ENCODE measurements around the gene ZNF506. TPM values are rescaled to one million over a fixed set of nuclear protein-coding genes. Genes with fewer than 3 reads are reported as not detected.

The ZNF506 gene
- total and polyA plus RNA-seq, 9 donors = 10.3 to 46.1 (median 25.7) TPM

DNA sequence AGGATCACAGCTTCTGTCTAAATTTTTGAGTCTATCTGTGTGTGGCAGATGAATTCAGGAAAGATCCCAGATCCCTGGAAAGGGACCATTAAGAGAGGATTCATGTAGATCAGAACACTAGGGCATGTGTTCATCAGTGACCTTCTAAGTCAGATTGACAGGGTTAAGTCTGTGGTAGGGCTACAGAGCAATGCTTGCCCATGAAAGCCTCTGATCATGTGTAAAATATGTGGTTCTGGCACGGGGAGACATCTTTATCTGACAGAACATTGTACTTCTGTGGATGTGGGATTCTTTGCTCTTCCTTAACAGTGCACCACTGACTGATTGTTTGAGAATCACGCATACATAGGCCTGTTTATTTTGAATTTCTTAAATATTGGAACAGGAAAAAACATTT is 42.9 kb downstream of the ZNF506 start:
- Histone ChIP-seq H3K4me1 (ENCODE audit: insufficient read depth) (peaks cover 6% of the 10 kb centered on the region), H3K9me3 (no peaks in the 10 kb centered on the region), H3K36me3 (no peaks in the 10 kb centered on the region), H3K27me3 (no peaks in the 10 kb centered on the region), H3K27ac (no peak overlapping the region), H3K4me3 (no peak overlapping the region)
- intact Hi-C loops (cut with DNase I) = no loop called here
- TF ChIP-seq EP300 (IDR thresholded peaks at IDR 0.05) = no peak
- no peak for TF ChIP-seq POLR2A (IDR thresholded peaks at IDR 0.05)
- no peak for TF ChIP-seq CTCF (IDR thresholded peaks at IDR 0.05)
- 58 to 67% (median 61%) methylated on average over 2 of the region's 2 CpGs for WGBS, 3 donors
- DNase-seq = no peak

DNA sequence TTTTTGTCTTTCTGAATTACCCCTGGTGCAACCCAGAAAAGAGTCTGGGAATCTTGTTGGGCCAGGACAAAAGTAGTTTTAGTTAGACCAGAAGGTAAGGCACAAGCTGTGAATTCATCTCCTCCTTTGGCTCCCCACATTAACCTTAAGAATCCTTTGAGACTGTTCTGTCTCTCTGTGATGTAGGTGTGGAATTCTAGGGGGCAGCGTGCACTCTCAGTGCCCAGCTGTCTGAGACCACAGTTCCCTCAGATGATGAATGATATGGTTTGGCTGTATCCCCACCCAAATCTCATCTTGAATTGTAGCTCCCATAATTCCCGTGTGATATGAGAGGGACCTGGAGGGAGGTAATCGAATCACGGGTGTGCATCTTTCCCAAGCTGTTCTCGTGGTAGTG is 43.9 kb downstream of the ZNF506 start:
- intact Hi-C loops (cut with DNase I) = no loop called here
- Histone ChIP-seq H3K4me1 (ENCODE audit: insufficient read depth) (peaks cover 6% of the 10 kb centered on the region), H3K27me3 (no peaks in the 10 kb centered on the region), H3K4me3 (no peak overlapping the region), H3K36me3 (no peaks in the 10 kb centered on the region), H3K27ac (no peak overlapping the region), H3K9me3 (no peaks in the 10 kb centered on the region)
- no peak for DNase-seq
- 76 to 80% (median 77%) methylated on average over 5 of the region's 5 CpGs for WGBS, 3 donors
- TF ChIP-seq EP300 (IDR thresholded peaks at IDR 0.05) (no peak), CTCF (IDR thresholded peaks at IDR 0.05) (no peak), POLR2A (IDR thresholded peaks at IDR 0.05) (no peak)

DNA sequence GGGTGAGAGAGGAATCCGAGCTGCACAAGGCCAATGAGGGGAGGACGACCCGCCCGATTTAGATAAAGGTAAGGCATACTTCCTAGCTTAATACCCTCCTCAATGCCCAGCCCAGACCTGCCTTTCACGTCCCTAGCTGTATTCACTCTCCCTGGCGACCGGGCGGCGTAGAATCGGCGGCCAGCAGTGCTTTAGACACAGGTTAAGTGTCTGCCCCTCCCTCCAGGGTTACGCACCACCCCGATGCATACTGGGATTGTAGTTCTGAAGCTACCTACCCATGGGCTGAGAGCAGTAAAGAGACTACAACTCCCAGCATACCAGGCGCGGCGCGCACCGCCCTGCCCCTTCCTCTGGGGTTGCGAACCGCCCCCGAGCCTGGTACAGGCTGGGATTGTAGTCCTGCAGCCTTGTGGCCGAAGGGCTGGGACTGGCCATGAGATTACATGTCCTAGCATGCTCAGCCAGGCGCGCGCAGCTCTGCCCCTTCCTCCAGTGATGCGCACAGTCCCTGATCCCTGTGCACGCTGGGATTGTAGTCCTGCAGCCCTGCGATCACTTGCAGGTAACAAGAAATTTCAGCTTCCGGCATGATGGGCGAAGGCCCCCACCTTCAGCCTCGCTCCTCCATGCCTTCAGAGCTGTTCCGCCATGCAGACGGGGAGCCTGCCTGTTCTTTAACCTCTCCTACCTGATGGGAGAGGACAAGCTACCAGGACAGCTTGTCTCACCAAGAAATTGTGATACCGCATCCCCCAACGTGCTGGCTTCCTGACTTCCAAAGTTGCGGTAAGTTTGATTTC is 45.1 kb downstream of the ZNF506 start:
- no peaks in the 10 kb centered on the region for H3K36me3 ChIP-seq
- H3K27ac ChIP-seq = peak overlapping the region; percentile 2 to 44
- no peaks in the 10 kb centered on the region for H3K27me3 ChIP-seq
- peak overlapping the region; percentile 92 for H3K4me3 ChIP-seq
- intact Hi-C loops (cut with DNase I) = no loop called here
- H3K9me3 ChIP-seq = no peaks in the 10 kb centered on the region
- peaks cover 6% of the 10 kb centered on the region for H3K4me1 ChIP-seq (ENCODE audit: insufficient read depth)
- 0% methylated on average over 36 of the region's 36 CpGs for WGBS, 3 donors
- DNase-seq = peak; percentile 94 to 97 (median 96)
- TF ChIP-seq POLR2A (IDR thresholded peaks at IDR 0.05) (peak; percentile 49), EP300 (IDR thresholded peaks at IDR 0.05) (no peak), CTCF (IDR thresholded peaks at IDR 0.05) (peak in 1 of 3 donors; percentile 15)

DNA sequence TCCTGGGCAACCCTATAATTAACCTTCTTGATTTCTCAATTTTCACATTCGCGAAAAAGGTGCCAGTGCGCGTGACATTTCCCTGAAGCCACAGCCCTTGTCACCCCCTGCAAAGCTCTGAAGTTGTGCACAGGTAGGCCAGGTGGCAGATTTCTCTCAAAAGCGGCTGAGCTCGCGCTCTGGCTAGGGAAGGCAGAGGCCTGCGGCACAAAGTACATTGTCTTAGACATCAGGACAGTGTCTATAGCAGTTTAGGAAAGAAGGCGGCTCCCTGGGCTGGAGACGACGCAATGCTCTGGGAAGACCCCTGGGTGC is 45.7 kb downstream of the ZNF506 start:
- Histone ChIP-seq H3K27ac (peak overlapping the region in 1 of 2 donors; percentile 44), H3K4me1 (ENCODE audit: insufficient read depth) (peaks cover 6% of the 10 kb centered on the region), H3K9me3 (no peaks in the 10 kb centered on the region), H3K36me3 (no peaks in the 10 kb centered on the region), H3K4me3 (peak overlapping the region; percentile 92), H3K27me3 (no peaks in the 10 kb centered on the region)
- DNase-seq = no peak
- 1 to 2% (median 1%) methylated on average over 11 of the region's 11 CpGs for WGBS, 3 donors
- intact Hi-C loops (cut with DNase I) = no loop called here
- no peak for TF ChIP-seq CTCF (IDR thresholded peaks at IDR 0.05)
